DND-41 (cell line): ENCODE results near the gene GIN1.
"Not testable (repeated sequence)": the region's sequence is repeated elsewhere in the genome, so short reads cannot be mapped to it uniquely, and the experiment has no call there.

Experiments
- ATAC-seq: fragments of 200-7000 bp; cut with Tn5 transposase; 3 replicates; pipeline ENCODE4 v1.9.1; 2021; ENCODE audit warnings: low read depth; ENCODE audit not compliant: insufficient read depth
- DNase-seq: peaks from one replicate; pipeline ENCODE4 v3.0.0-alpha.2; 2020
- H2AFZ ChIP-seq: 2 replicates; pipeline ENCODE4 v1.6.0; 2012; ENCODE audit warnings: low read depth, low read length
- H3K27ac ChIP-seq: 2 replicates; pipeline ENCODE4 v1.5.1; 2012; ENCODE audit warnings: low read length, inconsistent platforms
- H3K27me3 ChIP-seq: fragments of 200-600 bp; sonication (generic); 2 replicates; pipeline ENCODE4 v1.6.0; 2012; ENCODE audit warnings: low read length, mild to moderate bottlenecking, inconsistent platforms; ENCODE audit not compliant: insufficient read depth, poor library complexity
- H3K36me3 ChIP-seq: 2 replicates; pipeline ENCODE4 v1.5.1; 2012; ENCODE audit warnings: low read length, inconsistent platforms; ENCODE audit not compliant: insufficient read depth
- H3K4me1 ChIP-seq: 2 replicates; pipeline ENCODE4 v1.5.1; 2012; ENCODE audit warnings: mild to moderate bottlenecking, low read length; ENCODE audit not compliant: insufficient read depth
- H3K4me2 ChIP-seq: 2 replicates; pipeline ENCODE4 v1.6.0; 2012; ENCODE audit warnings: mild to moderate bottlenecking, moderate library complexity, low read length, inconsistent platforms; ENCODE audit not compliant: insufficient read depth
- H3K4me3 ChIP-seq, 2 experiments: fragments of 200-600 bp in 1 of 2; shearing (Covaris generic) in 1 of 2; 2 replicates each; pipeline ENCODE4 v1.5.1; 2012 to 2016; ENCODE audit warnings: inconsistent platforms in 2 of 2, low read length in 2 of 2, mild to moderate bottlenecking in 2 of 2, low read depth in 1 of 2, moderate library complexity in 1 of 2
- H3K79me2 ChIP-seq: 2 replicates; pipeline ENCODE4 v1.6.0; 2012; ENCODE audit warnings: low read length, inconsistent platforms; ENCODE audit not compliant: insufficient read depth
- H3K9ac ChIP-seq: 2 replicates; pipeline ENCODE4 v1.6.0; 2012; ENCODE audit warnings: low read depth, mild to moderate bottlenecking, inconsistent platforms, low read length, moderate library complexity
- H3K9me3 ChIP-seq: 2 replicates; pipeline ENCODE4 v1.5.1; 2012; ENCODE audit warnings: low read length, moderate library complexity, mild to moderate bottlenecking, inconsistent platforms; ENCODE audit not compliant: insufficient read depth, severe bottlenecking
- H4K20me1 ChIP-seq: 2 replicates; pipeline ENCODE4 v1.6.0; 2012; ENCODE audit warnings: low read length; ENCODE audit not compliant: insufficient read depth
- CTCF ChIP-seq: IDR thresholded peaks from 2 replicates; pipeline ENCODE4 v1.5.1; 2012; ENCODE audit warnings: borderline replicate concordance, low read length, moderate library complexity, mild to moderate bottlenecking; ENCODE audit not compliant: poor library complexity, severe bottlenecking; ENCODE audit errors: extremely low read depth
- EZH2 ChIP-seq: IDR thresholded peaks from 3 replicates; pipeline ENCODE4 v1.6.1; 2012; ENCODE audit warnings: borderline replicate concordance, low read depth, mild to moderate bottlenecking, moderate library complexity, low read length, inconsistent platforms; ENCODE audit not compliant: severe bottlenecking

GIN1 gene

GRCh38 chr5:103148213-103148612, 28.3 kb upstream of the GIN1 start:
- H3K27ac ChIP-seq, result no peak overlapping the region
- H3K9me3 ChIP-seq, result no peaks in the 10 kb centered on the region
- ATAC-seq (no peak), DNase-seq (no peak)
- no peaks in the 10 kb centered on the region for H4K20me1 ChIP-seq
- H3K27me3 ChIP-seq, result no peaks in the 10 kb centered on the region
- TF ChIP-seq CTCF (no peak), EZH2 (no peak)
- no peak overlapping the region for H3K4me2 ChIP-seq
- H3K4me3 ChIP-seq, result no peak overlapping the region
- peaks cover 26% of the 10 kb centered on the region for H3K36me3 ChIP-seq
- no peaks in the 10 kb centered on the region for H3K4me1 ChIP-seq
- no peaks in the 10 kb centered on the region for H3K79me2 ChIP-seq
- no peak overlapping the region for H2AFZ ChIP-seq
- H3K9ac ChIP-seq, result no peak overlapping the region

- TF ChIP-seq EZH2, result no peak
- no peak for TF ChIP-seq CTCF
- Histone ChIP-seq H4K20me1 (no peaks in the 10 kb centered on the region), H3K4me3 (no peak overlapping the region), H3K79me2 (no peaks in the 10 kb centered on the region), H3K4me2 (no peak overlapping the region), H2AFZ (no peak overlapping the region), H3K9ac (no peak overlapping the region), H3K36me3 (peaks cover 15% of the 10 kb centered on the region), H3K4me1 (no peaks in the 10 kb centered on the region), H3K27me3 (no peaks in the 10 kb centered on the region), H3K9me3 (no peaks in the 10 kb centered on the region), H3K27ac (no peak overlapping the region)
- no peak for DNase-seq
- no peak for ATAC-seq
Observed at GRCh38 chr5:103145196-103145595, 25.3 kb upstream of the GIN1 start.

GRCh38 chr5:103142132-103142531, 22.2 kb upstream of the GIN1 start:
- not testable (repeated sequence) for H3K27ac ChIP-seq, H4K20me1 ChIP-seq, H3K4me2 ChIP-seq, H3K27me3 ChIP-seq, H2AFZ ChIP-seq, H3K4me3 ChIP-seq, H3K4me1 ChIP-seq, H3K9me3 ChIP-seq, H3K9ac ChIP-seq, ATAC-seq, H3K79me2 ChIP-seq, DNase-seq
- peaks cover 26% of the 10 kb centered on the region for H3K36me3 ChIP-seq

- H3K79me2 ChIP-seq, result no peaks in the 10 kb centered on the region
- H2AFZ ChIP-seq, result no peak overlapping the region
- H4K20me1 ChIP-seq, result no peaks in the 10 kb centered on the region
- H3K9me3 ChIP-seq, result no peaks in the 10 kb centered on the region
- H3K4me2 ChIP-seq, result no peak overlapping the region
- no peak for TF ChIP-seq EZH2
- TF ChIP-seq CTCF, result peak; percentile 90
- peaks cover 40% of the 10 kb centered on the region for H3K36me3 ChIP-seq
- no peak overlapping the region for H3K27ac ChIP-seq
- H3K4me1 ChIP-seq, result no peaks in the 10 kb centered on the region
- no peak overlapping the region for H3K9ac ChIP-seq
- DNase-seq (peak; percentile 77), ATAC-seq (peak; percentile 99)
- no peak overlapping the region for H3K4me3 ChIP-seq
- H3K27me3 ChIP-seq, result no peaks in the 10 kb centered on the region
Observed at GRCh38 chr5:103139264-103139865, 19.4 kb upstream of the GIN1 start.
